Hair follicular keratinocyte (primary cell): Measurements from ENCODE around the gene SLITRK3. TPM values are rescaled to one million over a fixed set of nuclear protein-coding genes. Genes with fewer than 3 reads are reported as not detected.

Source experiments
- total RNA-seq: library from RNA; depleted of rRNA; stranded (reverse); fragments of >200 nt; gene quantifications from 2 replicates; pipeline ENCODE4 v1.2.3, GENCODE V29; 2015

SLITRK3 gene
- total RNA-seq: not detected in 2 replicates

GRCh38 chr3:165195640-165196576, at the start of gene SLITRK3:
SLITRK3 (minus strand) TSS chr3:165196384; CDS start chr3:165190830, 5,554 bp downstream.

Other genes with a start within 250 kb of the SLITRK3 start
- gene SI, start 117.9 kb downstream of the SLITRK3 start, total RNA-seq: not detected in 2 replicates